Naive thymus-derived CD8-positive, alpha-beta T cell (primary cell): ENCODE results near the gene CCDC183. TPM values are rescaled to one million over a fixed set of nuclear protein-coding genes. Genes with fewer than 3 reads are reported as not detected.
"Not testable (repeated sequence)": the region's sequence is repeated elsewhere in the genome, so short reads cannot be mapped to it uniquely, and the experiment has no call there.

Experiments used
- ATAC-seq, 2 donors: fragments of 150-1000 bp; cut with Tn5 transposase in 1 of 2; sonication (Bioruptor Pico), chemical (Tn5 transposase) in 1 of 2; 1 replicate in 1 of 2; 2 replicates in 1 of 2; pipeline ENCODE4 v1.10.0; 2021; ENCODE audit warnings: mild to moderate bottlenecking in 2 of 2, moderate library complexity in 2 of 2
- POLR2A ChIA-PET: fragments of 350-600 bp; sonication (Branson Sonifier 250); formaldehyde crosslinking; loops from one replicate; lab custom pipeline; 2021; ENCODE audit warnings: antibody characterized with exemption; lab: Charles Lee
- DNase-seq, 10 donors: peaks; one replicate each; pipeline versions ENCODE4 v3.0.0 to v3.0.0-alpha.2; 2020 to 2022
- H3K27ac Mint-ChIP-seq, 10 donors: one replicate each; pipeline ENCODE4 v1.8.0; 2020 to 2022; ENCODE audit warnings: mild to moderate bottlenecking in 10 of 10, mixed read lengths in 10 of 10, moderate library complexity in 4 of 10, inconsistent platforms in 1 of 10
- H3K27me3 Mint-ChIP-seq, 5 donors: one replicate each; pipeline ENCODE4 v1.8.0; 2021 to 2022; ENCODE audit warnings: mixed read lengths in 5 of 5
- H3K36me3 Mint-ChIP-seq, 3 donors: one replicate each; pipeline ENCODE4 v1.8.0; 2020 to 2022; ENCODE audit warnings: mixed read lengths in 3 of 3, mild to moderate bottlenecking in 2 of 3, inconsistent platforms in 1 of 3
- H3K4me1 Mint-ChIP-seq, 4 donors: one replicate each; pipeline ENCODE4 v1.8.0; 2021 to 2022; ENCODE audit warnings: mixed read lengths in 4 of 4
- H3K4me3 Mint-ChIP-seq, 10 donors: one replicate each; pipeline ENCODE4 v1.8.0; 2020 to 2022; ENCODE audit warnings: mild to moderate bottlenecking in 10 of 10, mixed read lengths in 10 of 10, moderate library complexity in 6 of 10, inconsistent platforms in 1 of 10
- H3K9me3 Mint-ChIP-seq, 9 donors: one replicate each; pipeline ENCODE4 v1.8.0; 2020 to 2022; ENCODE audit warnings: mixed read lengths in 9 of 9, mild to moderate bottlenecking in 3 of 9, inconsistent platforms in 1 of 9, moderate library complexity in 1 of 9
- polyA plus RNA-seq, 3 donors: library from polyadenylated mRNA; unstranded; fragments of 300-500 nt; fragmentation: Illumina TruSeq; gene quantifications; one replicate each; pipeline ENCODE4 v1.2.3, GENCODE V29; 2021
- total RNA-seq, 8 experiments: library from RNA in 2 of 8; stranded (reverse) in 2 of 8; gene quantifications; one replicate each; pipeline ENCODE4 v1.2.3 and lab custom pipeline; 2021 to 2026

The CCDC183 gene
- total and polyA plus RNA-seq, 5 experiments from 2014 or later = 0.18 to 2.3 (median 1.4) TPM; not detected in 2

DNA sequence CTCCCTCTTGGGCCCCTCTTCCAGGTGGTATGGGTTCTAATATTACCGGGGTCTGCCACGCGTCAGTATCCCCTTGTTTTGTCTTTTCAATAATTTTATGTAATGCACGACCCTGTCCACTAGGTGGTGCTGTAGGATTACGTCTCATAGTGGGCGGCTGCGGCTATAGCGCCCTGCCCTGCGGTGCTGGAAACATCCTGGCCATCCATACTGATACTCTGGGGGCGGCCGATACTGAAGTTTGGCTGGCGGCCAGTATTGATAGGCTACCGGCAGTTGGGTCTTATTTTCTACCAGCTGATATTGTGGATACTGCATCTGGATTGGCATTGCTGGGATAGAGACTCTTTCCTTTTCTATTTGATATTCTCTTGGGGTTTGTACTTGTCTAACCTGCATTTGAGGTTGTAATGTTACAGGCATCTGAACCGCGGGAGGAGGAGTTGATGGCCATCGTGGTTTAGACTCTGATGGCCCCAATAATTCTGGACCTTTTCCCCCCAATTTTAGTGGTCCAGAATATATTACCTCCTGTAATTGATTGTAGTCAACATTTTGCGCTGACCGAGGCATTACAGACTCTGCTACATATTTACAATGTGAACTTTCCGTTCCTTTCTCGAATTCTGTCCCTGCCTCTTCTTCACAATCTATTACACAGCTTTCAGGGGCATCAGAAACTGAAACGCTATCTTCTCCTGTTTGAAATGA, 8.3 kb upstream of the CCDC183 start:
- DNase-seq = peak; percentile 38 to 86 (median 70)
- Mint-ChIP-seq H3K4me3 (peak overlapping the region in 1 of 10 donors; percentile 3), H3K27ac (no peak overlapping the region), H3K9me3 (no peaks in the 10 kb centered on the region), H3K27me3 (peaks cover 0 to 5% (median 2%) of the 10 kb centered on the region in 5 donors), H3K36me3 (peaks cover 0 to 2% (median 0%) of the 10 kb centered on the region in 3 donors), H3K4me1 (peaks cover 1 to 33% (median 25%) of the 10 kb centered on the region in 4 donors)
- POLR2A ChIA-PET = interaction anchor here (0.9 to 1.3 kb wide), 3 partner anchors 243 to 248 kb away, joined by 3 to 5 read pairs (median 4); no protein-coding TSS in a partner anchor
- no peak for ATAC-seq

DNA sequence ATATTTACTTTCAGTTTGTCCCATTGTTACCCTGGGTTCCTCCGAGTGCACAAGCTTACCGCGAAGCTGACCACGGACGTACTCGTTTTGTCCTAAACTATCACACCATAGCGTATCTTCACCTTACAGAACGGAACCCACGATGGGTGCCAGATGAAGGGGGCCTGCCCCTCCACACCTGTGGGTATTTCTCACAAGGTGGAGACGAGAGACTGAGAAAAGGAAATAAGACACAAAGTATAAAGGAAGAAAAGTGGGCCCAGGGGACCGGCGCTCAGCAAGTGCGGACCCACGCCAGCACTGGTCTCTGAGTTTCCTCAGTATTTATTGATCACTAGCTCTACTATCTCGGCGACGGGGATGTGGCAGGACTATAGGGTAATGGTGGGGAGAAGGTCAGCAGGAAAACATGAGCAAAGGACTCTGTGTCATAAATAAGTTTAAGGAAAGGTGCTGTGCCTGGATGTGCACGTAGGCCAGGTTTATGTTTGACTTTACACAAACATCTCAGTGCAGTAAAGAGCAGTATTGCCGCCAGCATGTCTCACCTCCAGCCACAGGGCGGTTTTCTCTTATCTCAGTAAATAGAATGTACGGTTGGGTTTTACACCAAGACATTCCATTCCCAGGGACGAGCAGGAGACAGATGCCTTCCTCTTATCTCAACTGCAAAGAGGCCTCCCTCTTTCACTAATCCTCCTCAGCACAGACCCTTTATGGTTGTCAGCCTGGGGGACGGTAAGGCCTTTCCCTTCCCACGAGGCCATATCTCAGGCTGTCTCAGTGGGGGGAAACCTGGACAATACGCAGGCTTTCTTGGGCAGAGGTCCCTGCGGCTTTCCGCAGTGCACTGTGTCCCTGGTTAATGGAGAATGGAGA, 7.3 kb upstream of the CCDC183 start:
- ATAC-seq, DNase-seq, H3K36me3 Mint-ChIP-seq, H3K9me3 Mint-ChIP-seq, H3K27me3 Mint-ChIP-seq: not testable (repeated sequence)
- POLR2A ChIA-PET = interaction anchor here (0.9 to 1.3 kb wide), 3 partner anchors 240 to 247 kb away, joined by 3 to 5 read pairs (median 5); no protein-coding TSS in a partner anchor
- Mint-ChIP-seq H3K27ac (peak overlapping the region in 3 of 10 donors; percentile 12 to 40 (median 21)), H3K4me3 (peak overlapping the region in 1 of 10 donors; percentile 70), H3K4me1 (peaks cover 4 to 33% (median 28%) of the 10 kb centered on the region in 4 donors)

DNA sequence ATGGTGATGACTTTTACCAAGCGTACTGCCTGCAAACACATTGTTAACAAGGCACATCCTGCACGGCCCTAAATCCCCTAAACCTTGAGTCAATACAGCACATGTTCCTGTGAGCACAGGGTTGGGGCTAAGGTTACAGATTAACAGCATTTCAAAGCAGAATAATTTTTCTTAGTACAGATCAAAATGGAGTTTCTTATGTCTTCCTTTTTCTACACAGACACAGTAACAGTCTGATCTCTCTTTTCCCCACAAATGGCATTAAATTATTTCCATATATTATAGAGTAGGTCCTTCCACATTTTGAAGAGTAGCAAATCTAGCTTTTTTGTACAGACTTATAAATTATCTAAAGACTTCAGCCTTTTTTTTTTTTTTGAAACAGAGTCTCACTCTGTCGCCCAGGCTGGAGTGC, 6.6 kb upstream of the CCDC183 start:
- ATAC-seq (no peak), DNase-seq (no peak)
- POLR2A ChIA-PET = interaction anchor here (1.0 kb wide), 1 partner anchor 239 kb away, joined by 5 read pairs; no protein-coding TSS in a partner anchor
- H3K36me3 Mint-ChIP-seq = peaks cover 0 to 9% (median 3%) of the 10 kb centered on the region in 3 donors
- peak overlapping the region in 1 of 10 donors; percentile 69 for H3K27ac Mint-ChIP-seq
- peaks cover 0 to 5% (median 0%) of the 10 kb centered on the region in 5 donors for H3K27me3 Mint-ChIP-seq
- H3K4me3 Mint-ChIP-seq = no peak overlapping the region
- no peaks in the 10 kb centered on the region for H3K9me3 Mint-ChIP-seq
- H3K4me1 Mint-ChIP-seq = peaks cover 4 to 33% (median 28%) of the 10 kb centered on the region in 4 donors

DNA sequence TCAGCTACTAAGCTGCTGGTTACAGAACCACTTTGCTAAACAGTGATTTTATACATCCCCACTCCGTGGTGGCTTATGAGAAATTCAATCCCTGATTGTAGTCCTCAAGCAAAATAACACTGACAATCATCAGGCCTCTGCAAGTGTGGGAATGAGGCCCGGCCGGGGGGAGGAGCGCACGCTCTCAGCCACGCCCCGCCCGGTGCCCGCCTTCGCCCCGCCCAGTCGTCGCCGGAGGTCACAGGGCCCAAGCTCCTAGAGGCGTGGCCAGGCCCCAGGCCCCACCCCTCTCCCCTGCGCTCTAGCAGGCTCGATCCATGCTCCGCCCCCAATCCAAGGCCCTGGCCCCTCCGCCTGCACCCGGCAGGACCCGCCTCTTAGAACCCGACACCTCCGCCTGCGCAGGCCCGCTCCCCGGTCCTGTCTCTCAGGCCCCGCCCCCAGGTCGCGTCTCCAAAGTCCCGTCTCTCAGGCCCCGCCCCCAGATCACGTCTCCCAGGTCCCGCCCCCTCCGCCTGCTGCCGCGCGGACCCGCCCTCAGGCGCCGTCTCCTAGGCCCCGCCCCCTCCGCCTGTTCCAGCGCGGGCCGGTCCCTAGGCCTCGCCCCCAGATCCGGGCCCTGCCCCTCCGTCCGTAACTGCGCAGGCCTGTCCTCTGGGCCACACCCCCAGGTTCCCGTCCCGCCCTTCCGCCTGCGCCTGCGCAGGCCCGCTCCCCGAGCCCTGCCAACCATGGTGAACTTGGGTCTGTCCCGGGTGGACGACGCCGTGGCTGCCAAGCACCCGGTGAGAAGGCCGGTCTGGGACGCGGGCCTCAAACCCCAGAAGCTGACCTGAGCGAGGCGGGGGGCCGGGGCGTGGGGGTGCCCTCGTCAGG, 5.3 kb upstream of the CCDC183 start, which contains the start of gene TMEM141:
Gene TMEM141, plus strand, starts transcription at position 705 of the 876 bp plus-strand sequence. Its CDS starts 27 bp downstream, at position 732.
- Mint-ChIP-seq H3K27me3 (peaks cover 0 to 5% (median 0%) of the 10 kb centered on the region in 5 donors), H3K36me3 (peaks cover 0 to 9% (median 3%) of the 10 kb centered on the region in 3 donors), H3K9me3 (no peaks in the 10 kb centered on the region), H3K27ac (peak within 1 kb of the TSS; percentile 70 to 98 (median 96)), H3K4me3 (peak within 1 kb of the TSS; percentile 83 to 92 (median 86)), H3K4me1 (peaks cover 4 to 36% (median 32%) of the 10 kb centered on the region in 4 donors)
- DNase-seq (peak; percentile 97 to 100 (median 100)), ATAC-seq (peak; percentile 87)
- POLR2A ChIA-PET = interaction anchor here (0.5 to 4.9 kb wide), 13 partner anchors 9 to 450 kb away, joined by 3 to 44 read pairs (median 5); partner anchors contain the start of genes CLIC3, FBXW5, MAN1B1 and PAXX

DNA sequence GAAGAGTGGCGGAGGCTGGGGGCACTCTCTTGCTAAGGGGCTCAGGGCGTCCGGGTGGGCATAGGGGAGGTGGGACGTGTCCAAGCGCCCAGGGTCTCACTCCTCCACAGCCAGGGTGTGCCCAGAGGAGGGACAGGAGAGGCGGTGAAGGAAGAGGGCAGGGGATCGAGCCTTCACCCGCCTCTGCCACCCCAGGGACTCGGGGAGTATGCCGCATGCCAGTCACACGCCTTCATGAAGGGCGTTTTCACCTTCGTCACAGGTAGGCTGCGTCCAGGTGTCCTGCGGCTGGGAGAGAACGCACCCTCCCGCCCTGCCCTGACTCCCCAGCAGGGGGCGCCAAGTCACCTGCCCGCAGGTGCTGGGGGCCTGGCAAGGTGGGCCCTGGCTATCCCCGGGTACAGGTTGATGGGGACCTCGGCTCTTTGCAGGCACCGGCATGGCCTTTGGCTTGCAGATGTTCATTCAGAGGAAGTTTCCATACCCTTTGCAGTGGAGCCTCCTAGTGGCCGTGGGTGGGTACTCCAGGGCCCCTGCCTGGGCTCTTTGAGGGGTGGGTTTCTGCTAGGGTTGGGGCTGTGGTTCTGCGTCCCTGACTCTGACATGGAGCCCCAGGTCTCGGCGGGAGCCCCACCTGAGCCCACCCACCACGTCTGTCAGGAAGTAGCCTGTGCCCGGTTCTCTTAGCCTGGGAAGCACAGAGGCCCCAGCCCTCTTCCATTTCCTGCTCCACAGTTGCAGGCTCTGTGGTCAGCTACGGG, 4.4 kb upstream of the CCDC183 start:
- ATAC-seq (peak; percentile 36 to 41), DNase-seq (peak in 9 of 10 donors; percentile 50 to 86 (median 72))
- POLR2A ChIA-PET = interaction anchor here (0.6 to 4.9 kb wide), 8 partner anchors 8 to 449 kb away, joined by 3 to 44 read pairs (median 4); partner anchors contain the start of genes PAXX, RABL6 and TUBB4B
- Mint-ChIP-seq H3K27me3 (peaks cover 0 to 5% (median 0%) of the 10 kb centered on the region in 5 donors), H3K27ac (peak overlapping the region; percentile 70 to 98 (median 96)), H3K4me1 (peaks cover 8 to 44% (median 40%) of the 10 kb centered on the region in 4 donors), H3K36me3 (peaks cover 0 to 9% (median 3%) of the 10 kb centered on the region in 3 donors), H3K9me3 (no peaks in the 10 kb centered on the region), H3K4me3 (peak overlapping the region; percentile 83 to 92 (median 86))

DNA sequence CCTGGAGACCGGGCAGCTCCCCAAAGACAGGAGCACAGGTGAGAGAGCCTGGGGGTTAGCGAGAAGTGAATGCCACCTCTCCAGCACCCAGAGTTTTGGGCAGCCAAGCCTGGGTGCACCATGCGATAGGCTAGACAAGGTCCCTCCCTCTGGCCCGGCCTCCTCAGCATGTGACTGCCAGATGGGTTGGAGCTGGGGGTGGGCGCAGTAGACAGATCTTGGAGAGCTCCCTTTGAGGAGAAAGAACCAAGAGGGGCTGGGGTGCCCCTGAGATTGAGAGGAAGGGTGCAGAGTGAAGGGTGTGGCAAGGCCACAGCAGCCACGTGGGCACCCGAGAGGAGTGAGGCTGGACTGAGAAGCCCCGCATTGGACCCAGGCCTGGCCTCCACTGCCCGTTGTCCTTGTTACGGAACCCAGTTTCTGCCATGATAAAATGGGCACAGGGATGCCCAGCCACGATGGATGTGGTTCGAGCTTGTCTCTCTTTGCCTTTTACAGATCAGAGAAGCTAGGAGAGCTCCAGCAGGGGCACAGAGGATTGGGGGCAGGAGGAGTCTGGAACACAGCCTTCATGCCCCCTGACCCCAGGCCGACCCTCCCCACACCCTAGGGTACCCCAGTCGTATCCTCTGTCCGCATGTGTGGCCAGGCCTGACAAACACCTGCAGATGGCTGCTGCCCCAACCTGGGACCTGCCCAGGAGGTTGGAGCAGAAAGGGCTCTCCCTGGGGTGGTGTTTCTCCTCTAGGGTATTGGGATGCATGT, 3.6 kb upstream of the CCDC183 start:
- H3K27ac Mint-ChIP-seq = peak overlapping the region in 9 of 10 donors; percentile 23 to 98 (median 86)
- H3K27me3 Mint-ChIP-seq = peaks cover 0 to 1% (median 0%) of the 10 kb centered on the region in 5 donors
- H3K4me3 Mint-ChIP-seq = peak overlapping the region; percentile 66 to 92 (median 85)
- ATAC-seq (no peak), DNase-seq (no peak)
- POLR2A ChIA-PET = interaction anchor here (0.6 to 4.9 kb wide), 7 partner anchors 7 to 430 kb away, joined by 3 to 44 read pairs (median 5); partner anchors contain the start of genes PAXX and RABL6
- peaks cover 0 to 9% (median 3%) of the 10 kb centered on the region in 3 donors for H3K36me3 Mint-ChIP-seq
- peaks cover 7 to 48% (median 44%) of the 10 kb centered on the region in 4 donors for H3K4me1 Mint-ChIP-seq
- no peaks in the 10 kb centered on the region for H3K9me3 Mint-ChIP-seq

DNA sequence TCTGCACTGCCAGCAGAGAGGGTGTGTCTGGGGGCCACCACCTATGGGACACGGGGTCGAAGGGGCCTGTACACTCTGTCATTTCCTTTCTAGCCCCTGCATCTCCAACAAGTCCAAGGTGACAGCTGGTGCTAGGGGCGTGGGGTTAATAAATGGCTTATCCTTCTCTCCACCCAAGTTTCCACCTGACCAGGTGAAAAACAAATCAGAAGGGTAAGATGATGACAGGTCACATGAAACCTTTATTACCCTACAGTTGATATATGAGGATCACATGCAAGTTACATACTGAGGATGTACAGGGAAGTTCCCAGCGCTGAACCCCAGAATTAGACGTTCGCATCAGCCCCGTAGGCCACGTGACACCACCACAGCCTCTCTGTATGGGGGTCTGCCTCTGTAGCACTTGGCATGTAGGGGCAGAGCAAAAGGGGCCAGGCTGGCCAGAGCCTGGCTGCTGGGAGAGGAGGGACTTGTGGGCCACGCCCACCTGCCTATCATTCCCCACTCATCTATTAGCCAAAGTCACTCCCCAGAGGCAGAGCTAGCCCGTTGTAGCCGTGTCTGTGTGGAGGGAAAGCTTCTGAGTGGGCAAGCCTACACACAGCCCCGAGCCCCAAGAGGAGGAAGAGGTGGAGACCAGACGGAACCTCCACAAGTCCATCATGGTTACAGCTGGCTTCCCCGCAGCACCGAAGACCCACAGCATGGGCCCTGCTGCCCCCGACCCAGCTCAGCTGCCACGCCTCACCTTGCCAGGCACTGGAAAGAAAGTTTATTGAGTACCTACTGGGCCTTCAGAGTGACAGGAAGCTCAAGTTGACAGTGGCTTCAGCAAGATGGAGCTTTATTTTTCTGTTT, 2.8 kb upstream of the CCDC183 start:
- H3K4me1 Mint-ChIP-seq = peaks cover 7 to 44% (median 38%) of the 10 kb centered on the region in 4 donors
- H3K27me3 Mint-ChIP-seq = no peaks in the 10 kb centered on the region
- peaks cover 0 to 9% (median 3%) of the 10 kb centered on the region in 3 donors for H3K36me3 Mint-ChIP-seq
- POLR2A ChIA-PET = interaction anchor here (0.9 to 4.9 kb wide), 3 partner anchors 8 to 294 kb away, joined by 3 to 44 read pairs (median 5); partner anchors contain the start of genes MAN1B1 and RABL6
- peak overlapping the region in 6 of 10 donors; percentile 5 to 77 (median 29) for H3K27ac Mint-ChIP-seq
- DNase-seq (no peak), ATAC-seq (no peak)
- H3K9me3 Mint-ChIP-seq = no peaks in the 10 kb centered on the region
- H3K4me3 Mint-ChIP-seq = peak overlapping the region in 4 of 10 donors; percentile 1 to 50 (median 18)

DNA sequence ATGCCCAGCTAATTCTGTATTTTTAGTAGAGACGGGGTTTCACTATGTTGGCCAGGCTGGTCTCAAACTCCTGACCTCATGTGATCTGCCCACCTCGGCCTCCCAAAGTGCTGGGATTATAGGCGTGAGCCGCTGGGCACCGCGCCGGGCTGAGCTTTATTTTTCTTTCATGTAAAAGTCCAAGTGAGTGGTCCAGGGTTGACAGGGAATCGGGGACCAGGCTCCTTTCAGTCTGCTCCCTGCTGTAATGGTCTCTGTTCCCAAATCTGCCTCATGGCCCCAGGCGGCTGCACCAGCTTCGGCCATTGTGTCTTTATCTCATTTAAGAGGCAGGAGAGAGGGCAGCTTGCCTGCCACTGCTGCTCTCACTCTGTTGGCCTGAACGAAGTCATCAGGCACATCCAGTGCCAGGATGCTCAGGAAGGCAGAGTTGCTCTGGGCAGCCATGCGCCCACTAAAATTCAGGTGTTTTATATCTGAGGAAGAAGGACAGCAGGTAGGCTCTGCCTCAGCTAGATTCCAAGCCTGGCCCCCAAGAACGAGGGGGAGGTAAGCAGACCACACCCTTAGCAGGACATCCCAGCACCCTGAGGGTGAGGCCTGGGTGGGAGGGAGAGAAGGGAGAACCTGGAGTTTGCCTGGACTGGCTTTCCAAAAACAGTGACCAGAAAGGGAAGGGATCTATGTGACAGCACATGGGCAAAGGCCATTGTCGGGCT, 1.7 kb upstream of the CCDC183 start:
- peaks cover 7 to 44% (median 33%) of the 10 kb centered on the region in 4 donors for H3K4me1 Mint-ChIP-seq
- H3K36me3 Mint-ChIP-seq = peaks cover 0 to 9% (median 3%) of the 10 kb centered on the region in 3 donors
- ATAC-seq = no peak
- no peaks in the 10 kb centered on the region for H3K9me3 Mint-ChIP-seq
- no peak overlapping the region for H3K4me3 Mint-ChIP-seq
- peak overlapping the region in 3 of 10 donors; percentile 17 to 67 (median 35) for H3K27ac Mint-ChIP-seq
- DNase-seq = no peak
- POLR2A ChIA-PET = interaction anchor here (0.9 to 4.9 kb wide), 2 partner anchors 13 to 292 kb away, joined by 3 to 44 read pairs; partner anchors contain the start of genes MAN1B1 and RABL6
- no peaks in the 10 kb centered on the region for H3K27me3 Mint-ChIP-seq

DNA sequence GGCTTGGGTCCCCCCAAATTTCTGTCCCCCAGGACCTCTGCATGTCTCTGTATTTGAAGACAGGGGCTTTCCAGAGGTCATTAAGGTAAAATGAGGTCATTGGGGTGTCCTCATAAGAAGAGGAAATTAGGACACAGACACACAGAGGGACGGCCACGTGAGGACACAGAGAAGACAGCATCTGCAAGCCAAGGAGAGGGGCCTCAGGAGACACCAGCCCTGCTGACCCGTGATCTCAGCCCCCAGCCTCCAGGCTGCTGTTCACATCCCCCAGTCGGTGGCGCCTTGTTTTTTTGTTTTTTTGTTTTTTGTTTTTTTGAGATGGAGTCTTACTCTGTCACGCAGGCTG, 1.2 kb upstream of the CCDC183 start:
- no peak for ATAC-seq
- peaks cover 0 to 9% (median 3%) of the 10 kb centered on the region in 3 donors for H3K36me3 Mint-ChIP-seq
- H3K27ac Mint-ChIP-seq = peak overlapping the region in 2 of 10 donors; percentile 55 to 79

More for the DNA sequence above, 1.2 kb upstream of the CCDC183 start:
- Mint-ChIP-seq H3K4me3 (no peak overlapping the region), H3K4me1 (peaks cover 7 to 44% (median 35%) of the 10 kb centered on the region in 4 donors), H3K9me3 (no peaks in the 10 kb centered on the region), H3K27me3 (no peaks in the 10 kb centered on the region)
- POLR2A ChIA-PET = interaction anchor here (4.9 kb wide), 1 partner anchor 12 kb away, joined by 44 read pairs; the partner anchor contains the start of gene RABL6
- DNase-seq = no peak
